Measurements from ENCODE around the gene NR4A3. TPM values are rescaled to one million over a fixed set of nuclear protein-coding genes. Genes with fewer than 3 reads are reported as not detected.

The NR4A3 gene
- total RNA-seq, 3 donors from 2014 or later (not counting 1 experiment from before 2014, with no cell fraction given), result 31.1 to 43.4 (median 38.6) TPM

GRCh38 chr9:99819123-99819855, 2.4 kb upstream of the NR4A3 start:
- TF ChIP-seq CTCF (IDR thresholded peaks at IDR 0.05), result no peak
- H3K4me1 ChIP-seq (ENCODE audit: control insufficient read depth, insufficient read depth, low read length), result peaks cover 43% of the 10 kb centered on the region
- Mint-ChIP-seq H3K4me3 (peak overlapping the region; percentile 99), H3K27ac (peak overlapping the region; percentile 96 to 99), H3K4me1 (peaks cover 47 to 54% of the 10 kb centered on the region in 2 donors), H3K36me3 (no peaks in the 10 kb centered on the region), H3K9me3 (no peaks in the 10 kb centered on the region), H3K27me3 (ENCODE audit: low read depth in 2 of 2) (peaks cover 14 to 22% of the 10 kb centered on the region in 2 donors)
- DNase-seq (peak; percentile 97), ATAC-seq (peak; percentile 49 to 80 (median 66))
- H3K36me3 ChIP-seq (ENCODE audit: control insufficient read depth, insufficient read depth, low read length), result no peaks in the 10 kb centered on the region
- peak overlapping the region; percentile 79 for H3K4me3 ChIP-seq (ENCODE audit: low read length)
- peaks cover 11% of the 10 kb centered on the region for H3K27me3 ChIP-seq (ENCODE audit: control insufficient read depth, insufficient read depth, low read length)
- under 1% methylated on average over 53 of the region's 54 CpGs for WGBS (ENCODE audit: insufficient coverage)
- H3K9me3 ChIP-seq (ENCODE audit: control insufficient read depth, insufficient read depth, low read length), result no peaks in the 10 kb centered on the region
- intact Hi-C loops (cut with micrococcal nuclease), result loop anchor here (1.0 to 5.0 kb wide), 3 partner anchors 32 to 597 kb away; partner anchors contain the start of genes ALG2, INVS and SEC61B
- peak overlapping the region; percentile 94 for H3K27ac ChIP-seq (ENCODE audit: low read length)

- H3K27ac Mint-ChIP-seq, result peak overlapping the region; percentile 96 to 99
- peaks cover 51% of the 10 kb centered on the region for H3K4me1 ChIP-seq (ENCODE audit: control insufficient read depth, insufficient read depth, low read length)
- under 1% methylated on average over 76 of the region's 81 CpGs for WGBS (ENCODE audit: insufficient coverage)
Observed at GRCh38 chr9:99819856-99820684, 1.6 kb upstream of the NR4A3 start.

GRCh38 chr9:99820685-99821395, 845 bp upstream of the NR4A3 start:
- no peak for TF ChIP-seq CTCF (IDR thresholded peaks at IDR 0.05)
- ATAC-seq (peak in 1 of 3 donors; percentile 1), DNase-seq (peak; percentile 50 to 79)
- Mint-ChIP-seq H3K4me3 (peak overlapping the region; percentile 99), H3K27ac (peak overlapping the region; percentile 96 to 99), H3K27me3 (ENCODE audit: low read depth in 2 of 2) (peaks cover 29 to 31% of the 10 kb centered on the region in 2 donors), H3K9me3 (no peaks in the 10 kb centered on the region), H3K4me1 (peaks cover 63 to 70% of the 10 kb centered on the region in 2 donors), H3K36me3 (no peaks in the 10 kb centered on the region)
- Histone ChIP-seq H3K4me1 (ENCODE audit: control insufficient read depth, insufficient read depth, low read length) (peaks cover 58% of the 10 kb centered on the region), H3K27ac (ENCODE audit: low read length) (peak overlapping the region; percentile 94), H3K9me3 (ENCODE audit: control insufficient read depth, insufficient read depth, low read length) (no peaks in the 10 kb centered on the region), H3K27me3 (ENCODE audit: control insufficient read depth, insufficient read depth, low read length) (peaks cover 19% of the 10 kb centered on the region), H3K36me3 (ENCODE audit: control insufficient read depth, insufficient read depth, low read length) (no peaks in the 10 kb centered on the region), H3K4me3 (ENCODE audit: low read length) (peak overlapping the region; percentile 79)
- WGBS (ENCODE audit: insufficient coverage), result under 1% methylated on average over 28 of the region's 28 CpGs
- intact Hi-C loops (cut with micrococcal nuclease), result loop anchor here (2.0 to 10.0 kb wide), 4 partner anchors 86 to 766 kb away; partner anchors contain the start of gene STX17

More at GRCh38 chr9:99819856-99820684, 1.6 kb upstream of the NR4A3 start:
- Histone ChIP-seq H3K36me3 (ENCODE audit: control insufficient read depth, insufficient read depth, low read length) (no peaks in the 10 kb centered on the region), H3K4me3 (ENCODE audit: low read length) (peak overlapping the region; percentile 79), H3K27ac (ENCODE audit: low read length) (peak overlapping the region; percentile 94), H3K9me3 (ENCODE audit: control insufficient read depth, insufficient read depth, low read length) (no peaks in the 10 kb centered on the region), H3K27me3 (ENCODE audit: control insufficient read depth, insufficient read depth, low read length) (peaks cover 17% of the 10 kb centered on the region)
- Mint-ChIP-seq H3K36me3 (no peaks in the 10 kb centered on the region), H3K4me3 (peak overlapping the region; percentile 99), H3K9me3 (no peaks in the 10 kb centered on the region), H3K4me1 (peaks cover 55 to 62% of the 10 kb centered on the region in 2 donors), H3K27me3 (ENCODE audit: low read depth in 2 of 2) (peaks cover 21 to 26% of the 10 kb centered on the region in 2 donors)
- ATAC-seq (peak; percentile 48 to 82 (median 58)), DNase-seq (peak; percentile 93 to 98)
- intact Hi-C loops (cut with micrococcal nuclease), result loop anchor here (1.0 to 10.0 kb wide), 7 partner anchors 31 to 765 kb away; partner anchors contain the start of genes ALG2, INVS, SEC61B and STX17
- no peak for TF ChIP-seq CTCF (IDR thresholded peaks at IDR 0.05)

Data from natural killer cell (primary cell).